Measurements from ENCODE around the gene TMC1. TPM values are rescaled to one million over a fixed set of nuclear protein-coding genes. Genes with fewer than 3 reads are reported as not detected.
"Not testable (repeated sequence)": the region's sequence is repeated elsewhere in the genome, so short reads cannot be mapped to it uniquely, and the experiment has no call there.

The TMC1 gene
- total and polyA plus RNA-seq, 9 donors: 0.12 to 1.4 (median 0.48) TPM

DNA sequence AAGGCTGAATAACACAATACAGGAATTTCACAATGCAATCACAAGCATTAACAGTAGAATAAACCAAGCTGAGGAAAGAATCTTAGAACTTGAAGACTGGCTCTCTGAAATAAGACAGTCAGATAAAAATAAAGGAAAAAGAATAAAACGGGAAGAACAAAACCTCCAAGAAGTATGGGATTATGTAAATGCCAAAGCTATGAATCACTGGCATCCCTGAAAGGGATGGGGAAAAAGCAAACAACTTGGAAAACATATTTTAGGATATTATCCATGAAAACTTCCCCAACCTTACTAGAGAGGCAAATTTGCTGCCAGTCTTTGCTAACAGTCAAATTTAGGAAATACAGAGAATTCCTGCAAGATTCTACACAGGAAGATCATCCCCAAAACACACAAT lies 273.5 kb downstream of the TMC1 start:
- WGBS, 3 donors: 51 to 62% (median 59%) methylated on average over 1 of the region's 1 CpG
- Histone ChIP-seq H3K4me1 (ENCODE audit: insufficient read depth) (no peaks in the 10 kb centered on the region), H3K9me3 (no peaks in the 10 kb centered on the region), H3K27me3 (no peaks in the 10 kb centered on the region), H3K4me3 (no peak overlapping the region), H3K36me3 (no peaks in the 10 kb centered on the region), H3K27ac (no peak overlapping the region)
- TF ChIP-seq POLR2A (IDR thresholded peaks at IDR 0.05) (no peak), EP300 (IDR thresholded peaks at IDR 0.05) (no peak)
- TF ChIP-seq, protein P1, sequence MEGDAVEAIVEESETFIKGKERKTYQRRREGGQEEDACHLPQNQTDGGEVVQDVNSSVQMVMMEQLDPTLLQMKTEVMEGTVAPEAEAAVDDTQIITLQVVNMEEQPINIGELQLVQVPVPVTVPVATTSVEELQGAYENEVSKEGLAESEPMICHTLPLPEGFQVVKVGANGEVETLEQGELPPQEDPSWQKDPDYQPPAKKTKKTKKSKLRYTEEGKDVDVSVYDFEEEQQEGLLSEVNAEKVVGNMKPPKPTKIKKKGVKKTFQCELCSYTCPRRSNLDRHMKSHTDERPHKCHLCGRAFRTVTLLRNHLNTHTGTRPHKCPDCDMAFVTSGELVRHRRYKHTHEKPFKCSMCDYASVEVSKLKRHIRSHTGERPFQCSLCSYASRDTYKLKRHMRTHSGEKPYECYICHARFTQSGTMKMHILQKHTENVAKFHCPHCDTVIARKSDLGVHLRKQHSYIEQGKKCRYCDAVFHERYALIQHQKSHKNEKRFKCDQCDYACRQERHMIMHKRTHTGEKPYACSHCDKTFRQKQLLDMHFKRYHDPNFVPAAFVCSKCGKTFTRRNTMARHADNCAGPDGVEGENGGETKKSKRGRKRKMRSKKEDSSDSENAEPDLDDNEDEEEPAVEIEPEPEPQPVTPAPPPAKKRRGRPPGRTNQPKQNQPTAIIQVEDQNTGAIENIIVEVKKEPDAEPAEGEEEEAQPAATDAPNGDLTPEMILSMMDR (IDR thresholded peaks at IDR 0.05): no peak
- intact Hi-C loops (cut with DNase I): no loop called here
- no peak for DNase-seq

DNA sequence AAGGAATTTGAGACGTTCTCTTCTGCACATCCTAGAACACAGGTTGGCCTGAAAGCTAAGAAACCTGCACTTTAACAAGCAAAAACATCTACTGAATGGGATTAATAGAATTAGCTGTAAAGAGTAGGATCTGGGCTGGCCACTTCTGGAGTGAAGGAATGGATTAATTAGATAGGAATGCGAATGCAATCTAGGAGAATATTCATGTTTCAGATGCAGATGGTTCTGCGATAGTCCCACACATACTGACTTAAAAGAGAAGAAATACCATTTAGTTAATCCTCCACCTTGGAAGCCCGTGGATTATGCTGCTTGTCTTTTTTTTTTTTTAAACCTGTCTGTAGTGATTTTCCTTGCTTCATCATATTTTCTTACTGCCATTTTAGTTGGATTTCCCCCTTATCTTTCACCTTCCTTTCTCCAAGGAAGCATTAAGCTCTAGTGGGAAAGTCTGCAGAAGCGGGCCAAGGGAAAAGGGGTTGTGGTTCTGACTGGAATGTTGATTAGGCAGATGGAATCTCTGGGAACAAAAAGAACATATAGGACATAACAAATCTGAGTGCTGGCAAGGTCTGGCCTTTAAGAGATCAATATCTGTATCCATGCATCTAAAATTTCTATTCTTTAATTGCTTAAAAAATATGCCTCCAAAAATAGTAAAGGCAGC lies 279.1 kb downstream of the TMC1 start:
- no peaks in the 10 kb centered on the region for H3K4me1 ChIP-seq (ENCODE audit: insufficient read depth)
- intact Hi-C loops (cut with DNase I): no loop called here

DNA sequence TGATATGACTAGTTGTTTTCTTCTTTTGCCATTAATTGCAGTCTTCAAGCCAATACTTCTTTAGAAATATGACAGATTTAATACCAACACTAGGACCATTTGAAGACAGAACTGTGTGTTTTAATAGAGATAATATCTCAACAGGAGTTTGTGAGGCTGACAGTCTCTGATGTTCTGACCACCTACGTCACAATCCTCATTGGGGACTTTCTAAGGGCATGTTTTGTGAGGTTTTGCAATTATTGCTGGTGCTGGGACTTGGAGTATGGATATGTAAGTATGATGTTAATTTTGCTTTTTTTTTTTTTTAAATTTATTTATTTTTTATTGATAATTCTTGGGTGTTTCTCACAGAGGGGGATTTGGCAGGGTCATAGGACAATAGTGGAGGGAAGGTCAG lies 283.8 kb downstream of the TMC1 start:
- H3K9me3 ChIP-seq: no peaks in the 10 kb centered on the region
- intact Hi-C loops (cut with DNase I): no loop called here
- no peak for DNase-seq
- 51 to 70% (median 56%) methylated on average over 1 of the region's 1 CpG for WGBS, 3 donors
- H3K27me3 ChIP-seq: no peaks in the 10 kb centered on the region
- no peak overlapping the region for H3K27ac ChIP-seq
- H3K4me3 ChIP-seq: no peak overlapping the region
- no peaks in the 10 kb centered on the region for H3K4me1 ChIP-seq (ENCODE audit: insufficient read depth)
- no peaks in the 10 kb centered on the region for H3K36me3 ChIP-seq
- TF ChIP-seq POLR2A (IDR thresholded peaks at IDR 0.05): no peak
- TF ChIP-seq, protein P1 (IDR thresholded peaks at IDR 0.05): no peak
- TF ChIP-seq EP300 (IDR thresholded peaks at IDR 0.05): no peak

More for the DNA sequence above, 279.1 kb downstream of the TMC1 start:
- Histone ChIP-seq H3K4me3 (no peak overlapping the region), H3K27me3 (no peaks in the 10 kb centered on the region), H3K36me3 (no peaks in the 10 kb centered on the region), H3K9me3 (no peaks in the 10 kb centered on the region), H3K27ac (no peak overlapping the region)
- TF ChIP-seq POLR2A (IDR thresholded peaks at IDR 0.05): no peak
- no peak for TF ChIP-seq EP300 (IDR thresholded peaks at IDR 0.05)
- TF ChIP-seq, protein P1 (IDR thresholded peaks at IDR 0.05): no peak
- no peak for DNase-seq
- WGBS, 3 donors: 70 to 74% (median 71%) methylated on average over 5 of the region's 5 CpGs

- intact Hi-C loops (cut with DNase I); H3K9me3 ChIP-seq; DNase-seq; H3K27me3 ChIP-seq; H3K36me3 ChIP-seq; H3K27ac ChIP-seq; H3K4me1 ChIP-seq (ENCODE audit: insufficient read depth); H3K4me3 ChIP-seq: not testable (repeated sequence)
- 94 to 97% (median 97%) methylated on average over 16 to 35 of the region's 35 CpGs for WGBS, 3 donors
These were observed 285.0 kb downstream of the TMC1 start for GRCh38 chr9:72806313-72806809.

- DNase-seq: no peak
- Histone ChIP-seq H3K4me3 (no peak overlapping the region), H3K27me3 (no peaks in the 10 kb centered on the region), H3K36me3 (no peaks in the 10 kb centered on the region), H3K27ac (no peak overlapping the region), H3K9me3 (no peaks in the 10 kb centered on the region), H3K4me1 (ENCODE audit: insufficient read depth) (no peaks in the 10 kb centered on the region)
- intact Hi-C loops (cut with DNase I): no loop called here
- WGBS, 3 donors: 84 to 91% (median 89%) methylated on average over 2 of the region's 2 CpGs
- TF ChIP-seq POLR2A (IDR thresholded peaks at IDR 0.05): no peak
- no peak for TF ChIP-seq EP300 (IDR thresholded peaks at IDR 0.05)
- TF ChIP-seq, protein P1 (IDR thresholded peaks at IDR 0.05): no peak
These were observed 286.5 kb downstream of the TMC1 start for GRCh38 chr9:72807765-72808445.

Data from ovary (tissue), 9 donors.